ENCODE data around the gene POR. TPM values are rescaled to one million over a fixed set of nuclear protein-coding genes. Genes with fewer than 3 reads are reported as not detected.

The POR gene
- total RNA-seq, 1 experiment from 2014 or later, result 99.3 TPM

GRCh38 chr7:75878769-75879611 is 36.0 kb upstream of the POR start, which contains the start of gene RHBDD2:
TSS of gene RHBDD2 (plus strand) at chr7:75879034. CDS start at chr7:75879083, 49 bp downstream.
- CTCF ChIA-PET, result no interaction called here
- intact Hi-C loops (cut with micrococcal nuclease; ENCODE audit: unreplicated experiment), result no loop called here
- Histone ChIP-seq H3K9me3 (ENCODE audit: low read depth, low read length, poor library complexity, severe bottlenecking) (no peaks in the 10 kb centered on the region), H3K36me3 (ENCODE audit: insufficient read depth, low read length, poor library complexity, severe bottlenecking) (peaks cover 28% of the 10 kb centered on the region), H3K27ac (ENCODE audit: low read depth, low read length, poor library complexity, severe bottlenecking) (peak within 1 kb of the TSS; percentile 79), H3K27me3 (replicated peaks; ENCODE audit: insufficient read depth, low read depth, low read length, poor library complexity) (no peaks in the 10 kb centered on the region), H3K4me3 (ENCODE audit: low read depth, low read length, poor library complexity, severe bottlenecking) (peak within 1 kb of the TSS; percentile 75), H3K4me1 (ENCODE audit: insufficient read depth, low read length, poor library complexity, severe bottlenecking) (peaks cover 18% of the 10 kb centered on the region)
- POLR2A ChIA-PET (ENCODE audit: low non-redundant PET), result no interaction called here
- DNase-seq (ENCODE audit: low spot score), result peak; percentile 96
- BruUV-seq (replicated peaks), result no TSS peak
- no peak for TF ChIP-seq EZH2 (IDR thresholded peaks at IDR 0.05; ENCODE audit: borderline replicate concordance, low read depth, low read length, poor library complexity, severe bottlenecking)
- TF ChIP-seq CTCF (conservative IDR thresholded peaks at IDR 0.05; ENCODE audit: low read depth, low read length), result no peak

GRCh38 chr7:75879771-75880184 is 35.2 kb upstream of the POR start:
- intact Hi-C loops (cut with micrococcal nuclease; ENCODE audit: unreplicated experiment), result no loop called here
- DNase-seq (ENCODE audit: low spot score), result peak; percentile 78
- no peaks in the 10 kb centered on the region for H3K27me3 ChIP-seq (replicated peaks; ENCODE audit: insufficient read depth, low read depth, low read length, poor library complexity)
- ChIA-PET POLR2A (ENCODE audit: low non-redundant PET) (no interaction called here), CTCF (no interaction called here)
- TF ChIP-seq CTCF (conservative IDR thresholded peaks at IDR 0.05; ENCODE audit: low read depth, low read length), result no peak
- no peak for TF ChIP-seq EZH2 (IDR thresholded peaks at IDR 0.05; ENCODE audit: borderline replicate concordance, low read depth, low read length, poor library complexity, severe bottlenecking)
- peaks cover 34% of the 10 kb centered on the region for H3K36me3 ChIP-seq (ENCODE audit: insufficient read depth, low read length, poor library complexity, severe bottlenecking)
- peak overlapping the region; percentile 75 for H3K4me3 ChIP-seq (ENCODE audit: low read depth, low read length, poor library complexity, severe bottlenecking)
- H3K4me1 ChIP-seq (ENCODE audit: insufficient read depth, low read length, poor library complexity, severe bottlenecking), result peaks cover 18% of the 10 kb centered on the region
- no peaks in the 10 kb centered on the region for H3K9me3 ChIP-seq (ENCODE audit: low read depth, low read length, poor library complexity, severe bottlenecking)
- TSS peak; percentile 57 for BruUV-seq (replicated peaks)
- peak overlapping the region; percentile 79 for H3K27ac ChIP-seq (ENCODE audit: low read depth, low read length, poor library complexity, severe bottlenecking)

GRCh38 chr7:75880242-75880641 is 34.7 kb upstream of the POR start:
- CTCF ChIA-PET, result no interaction called here

More at GRCh38 chr7:75880242-75880641, 34.7 kb upstream of the POR start:
- peak overlapping the region; percentile 58 for H3K27ac ChIP-seq (ENCODE audit: low read depth, low read length, poor library complexity, severe bottlenecking)
- POLR2A ChIA-PET (ENCODE audit: low non-redundant PET), result no interaction called here
- intact Hi-C loops (cut with micrococcal nuclease; ENCODE audit: unreplicated experiment), result no loop called here
- H3K4me1 ChIP-seq (ENCODE audit: insufficient read depth, low read length, poor library complexity, severe bottlenecking), result peaks cover 18% of the 10 kb centered on the region
- DNase-seq (ENCODE audit: low spot score), result no peak
- no peak for TF ChIP-seq EZH2 (IDR thresholded peaks at IDR 0.05; ENCODE audit: borderline replicate concordance, low read depth, low read length, poor library complexity, severe bottlenecking)
- no peak for TF ChIP-seq CTCF (conservative IDR thresholded peaks at IDR 0.05; ENCODE audit: low read depth, low read length)
- H3K27me3 ChIP-seq (replicated peaks; ENCODE audit: insufficient read depth, low read depth, low read length, poor library complexity), result no peaks in the 10 kb centered on the region
- H3K4me3 ChIP-seq (ENCODE audit: low read depth, low read length, poor library complexity, severe bottlenecking), result peak overlapping the region; percentile 75
- H3K36me3 ChIP-seq (ENCODE audit: insufficient read depth, low read length, poor library complexity, severe bottlenecking), result peaks cover 34% of the 10 kb centered on the region
- BruUV-seq (replicated peaks), result no TSS peak
- no peaks in the 10 kb centered on the region for H3K9me3 ChIP-seq (ENCODE audit: low read depth, low read length, poor library complexity, severe bottlenecking)

All from A673 (cell line).